ENCODE results near the gene KIF2C. TPM values are rescaled to one million over a fixed set of nuclear protein-coding genes. Genes with fewer than 3 reads are reported as not detected.
"Not testable (repeated sequence)": the region's sequence is repeated elsewhere in the genome, so short reads cannot be mapped to it uniquely, and the experiment has no call there.

KIF2C gene
- total and polyA plus RNA-seq, 2 donors (not counting 1 experiment from before 2014, with no cell fraction given), result 9.2 to 9.9 TPM

DNA sequence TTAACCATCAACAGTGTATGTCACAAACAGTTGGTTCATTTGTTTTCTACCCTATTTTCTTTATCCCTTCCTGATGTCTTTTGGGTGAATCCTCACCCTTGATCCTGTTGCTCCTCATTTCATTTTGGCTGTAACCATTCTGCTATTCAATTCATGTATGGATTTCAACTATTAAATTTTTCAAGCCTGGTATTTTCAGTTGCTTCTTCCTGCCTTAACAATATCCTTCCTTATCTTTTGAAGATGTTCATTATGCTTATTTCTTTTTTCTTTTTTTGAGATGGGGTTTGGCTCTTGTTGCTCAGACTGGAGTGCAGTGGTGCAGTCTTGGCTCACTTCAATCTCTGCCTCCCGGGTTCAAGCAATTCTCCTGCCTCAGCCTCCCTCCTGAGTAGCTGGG lies 5.9 kb upstream of the KIF2C start:
- TF ChIP-seq CTCF (conservative IDR thresholded peaks at IDR 0.05 in 1 of 2, IDR thresholded peaks at IDR 0.05 in 1 of 2; ENCODE audit: low read depth in 1 of 2, low read length in 2 of 2) (no peak), EZH2 (IDR thresholded peaks at IDR 0.05; ENCODE audit: low read length, missing control alignments) (no peak)
- no peaks in the 10 kb centered on the region for H4K20me1 ChIP-seq (ENCODE audit: control insufficient read depth, extremely low read depth, insufficient read depth, low read length)
- H3K9me3 ChIP-seq (ENCODE audit: control insufficient read depth, insufficient read depth, low read depth, low read length), result no peaks in the 10 kb centered on the region
- no peak overlapping the region for H2AFZ ChIP-seq (ENCODE audit: low read length)
- H3K4me3 ChIP-seq (replicated peaks in 1 of 4; ENCODE audit: control extremely low read depth in 1 of 4, insufficient read depth in 1 of 4, low read depth in 3 of 4, low read length in 4 of 4), result no peak overlapping the region
- no peaks in the 10 kb centered on the region for H3K79me2 ChIP-seq (ENCODE audit: control insufficient read depth, insufficient read depth, low read length)
- H3K27me3 ChIP-seq (ENCODE audit: control insufficient read depth, insufficient read depth, low read length), result no peaks in the 10 kb centered on the region
- H3K4me2 ChIP-seq (ENCODE audit: extremely low read depth, insufficient read depth, low read length), result no peak overlapping the region
- peaks cover 2% of the 10 kb centered on the region for H3K4me1 ChIP-seq (ENCODE audit: control insufficient read depth, extremely low read depth, insufficient read depth, low read length)
- no peak for DNase-seq (ENCODE audit: low read depth in 2 of 2)
- H3K9ac ChIP-seq (ENCODE audit: insufficient read depth, low read length), result no peak overlapping the region
- no peak overlapping the region for H3K27ac ChIP-seq (ENCODE audit: insufficient read depth, low read length)
- H3K36me3 ChIP-seq (ENCODE audit: control insufficient read depth, insufficient read depth, low read length), result no peaks in the 10 kb centered on the region

- Histone ChIP-seq H3K27me3 (ENCODE audit: control insufficient read depth, insufficient read depth, low read length) (no peaks in the 10 kb centered on the region), H3K4me3 (replicated peaks in 1 of 4; ENCODE audit: control extremely low read depth in 1 of 4, insufficient read depth in 1 of 4, low read depth in 3 of 4, low read length in 4 of 4) (no peak overlapping the region), H3K27ac (ENCODE audit: insufficient read depth, low read length) (no peak overlapping the region), H3K4me1 (ENCODE audit: control insufficient read depth, extremely low read depth, insufficient read depth, low read length) (peaks cover 4% of the 10 kb centered on the region), H3K9me3 (ENCODE audit: control insufficient read depth, insufficient read depth, low read depth, low read length) (no peaks in the 10 kb centered on the region), H3K4me2 (ENCODE audit: extremely low read depth, insufficient read depth, low read length) (no peak overlapping the region), H2AFZ (ENCODE audit: low read length) (no peak overlapping the region), H3K36me3 (ENCODE audit: control insufficient read depth, insufficient read depth, low read length) (no peaks in the 10 kb centered on the region), H4K20me1 (ENCODE audit: control insufficient read depth, extremely low read depth, insufficient read depth, low read length) (no peaks in the 10 kb centered on the region), H3K79me2 (ENCODE audit: control insufficient read depth, insufficient read depth, low read length) (peaks cover 13% of the 10 kb centered on the region), H3K9ac (ENCODE audit: insufficient read depth, low read length) (no peak overlapping the region)
- DNase-seq (ENCODE audit: low read depth in 2 of 2), result no peak
- no peak for TF ChIP-seq EZH2 (IDR thresholded peaks at IDR 0.05; ENCODE audit: low read length, missing control alignments)
- no peak for TF ChIP-seq CTCF (conservative IDR thresholded peaks at IDR 0.05 in 1 of 2, IDR thresholded peaks at IDR 0.05 in 1 of 2; ENCODE audit: low read depth in 1 of 2, low read length in 2 of 2)
These were observed 3.6 kb upstream of the KIF2C start for GRCh38 chr1:44735992-44736391.

DNA sequence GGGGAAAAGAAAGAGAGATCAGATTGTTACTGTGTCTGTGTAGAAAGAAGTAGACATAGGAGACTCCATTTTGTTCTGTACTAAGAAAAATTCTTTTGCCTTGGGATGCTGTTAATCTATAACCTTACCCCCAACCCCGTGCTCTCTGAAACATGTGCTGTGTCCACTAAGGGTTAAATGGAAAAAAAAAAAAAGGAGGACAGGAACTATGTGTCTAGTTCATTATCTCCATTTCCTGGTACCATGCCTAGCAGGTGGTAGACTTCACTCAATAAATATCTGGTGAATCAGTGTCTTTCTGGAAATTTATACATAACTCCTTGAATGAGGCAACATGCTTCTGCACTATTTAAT lies 707 bp upstream of the KIF2C start:
- Histone ChIP-seq H2AFZ (ENCODE audit: low read length) (peak overlapping the region; percentile 88), H3K27ac (ENCODE audit: insufficient read depth, low read length) (peak overlapping the region; percentile 81), H3K4me1 (ENCODE audit: control insufficient read depth, extremely low read depth, insufficient read depth, low read length) (peaks cover 12% of the 10 kb centered on the region), H3K9ac (ENCODE audit: insufficient read depth, low read length) (peak overlapping the region; percentile 61), H3K79me2 (ENCODE audit: control insufficient read depth, insufficient read depth, low read length) (peaks cover 35% of the 10 kb centered on the region), H3K4me2 (ENCODE audit: extremely low read depth, insufficient read depth, low read length) (peak overlapping the region; percentile 97), H3K4me3 (replicated peaks in 1 of 4; ENCODE audit: control extremely low read depth in 1 of 4, insufficient read depth in 1 of 4, low read depth in 3 of 4, low read length in 4 of 4) (peak overlapping the region; percentile 72 to 88 (median 86))
- not testable (repeated sequence) for H3K36me3 ChIP-seq (ENCODE audit: control insufficient read depth, insufficient read depth, low read length); H3K9me3 ChIP-seq (ENCODE audit: control insufficient read depth, insufficient read depth, low read depth, low read length); H4K20me1 ChIP-seq (ENCODE audit: control insufficient read depth, extremely low read depth, insufficient read depth, low read length); H3K27me3 ChIP-seq (ENCODE audit: control insufficient read depth, insufficient read depth, low read length); DNase-seq (ENCODE audit: low read depth in 2 of 2)
